Neuronal stem cell (in vitro differentiated cells): Measurements from ENCODE around the gene GNB3.
A peak's percentile ranks its signal among the peaks of the same experiment; 100 is the strongest.

Experiments used
- DNase-seq: peaks from one replicate; pipeline ENCODE4 v3.0.0-alpha.2; 2013; ENCODE audit warnings: low spot score
- H2AFZ ChIP-seq: one replicate; pipeline ENCODE4 v1.6.1; 2013; ENCODE audit warnings: mild to moderate bottlenecking, low read length, inconsistent platforms
- H2AK5ac ChIP-seq: 2 replicates; pipeline ENCODE4 v1.6.1; 2013; ENCODE audit warnings: low read depth, mild to moderate bottlenecking, inconsistent platforms, low read length, moderate library complexity, mixed read lengths
- H2BK120ac ChIP-seq: 2 replicates; pipeline ENCODE4 v1.6.1; 2013; ENCODE audit warnings: low read depth, mild to moderate bottlenecking, inconsistent platforms, low read length, moderate library complexity, mixed read lengths
- H2BK12ac ChIP-seq: one replicate; pipeline ENCODE4 v1.6.1; 2013; ENCODE audit warnings: low read length, inconsistent platforms
- H2BK15ac ChIP-seq: 2 replicates; pipeline ENCODE4 v1.6.1; 2013; ENCODE audit warnings: mild to moderate bottlenecking, low read length, inconsistent platforms, mixed read lengths
- H2BK5ac ChIP-seq: one replicate; pipeline ENCODE4 v1.6.1; 2013; ENCODE audit warnings: inconsistent platforms, mild to moderate bottlenecking, low read length, moderate library complexity
- H3K14ac ChIP-seq: one replicate; pipeline ENCODE4 v1.6.1; 2013; ENCODE audit warnings: low read length, inconsistent platforms
- H3K18ac ChIP-seq: 2 replicates; pipeline ENCODE4 v1.6.1; 2013; ENCODE audit warnings: low read length, inconsistent platforms
- H3K23ac ChIP-seq: 2 replicates; pipeline ENCODE4 v1.6.1; 2013; ENCODE audit warnings: low read depth, mild to moderate bottlenecking, mixed read lengths, low read length, inconsistent platforms; ENCODE audit not compliant: poor library complexity
- H3K27ac ChIP-seq: replicated peaks from 3 replicates; pipeline ENCODE4 v1.5.1; 2013; ENCODE audit warnings: low read length, inconsistent platforms
- H3K27me3 ChIP-seq, 3 experiments: 2 replicates each; pipeline ENCODE4 v1.6.1; 2013; ENCODE audit warnings: low read length in 3 of 3, mild to moderate bottlenecking in 2 of 3, inconsistent platforms in 1 of 3, low read depth in 1 of 3, mixed read lengths in 1 of 3, moderate library complexity in 1 of 3; ENCODE audit not compliant: control insufficient read depth in 3 of 3, insufficient read depth in 3 of 3
- H3K36me3 ChIP-seq, 2 donors: replicated peaks in 1 of 2; 2 replicates each; pipeline ENCODE4 v1.6.1; 2013; ENCODE audit warnings: low read length in 2 of 2; ENCODE audit not compliant: control insufficient read depth in 2 of 2, insufficient read depth in 2 of 2
- H3K4ac ChIP-seq: 2 replicates; pipeline ENCODE4 v1.6.1; 2013; ENCODE audit warnings: inconsistent platforms, mild to moderate bottlenecking, low read length, moderate library complexity
- H3K4me1 ChIP-seq, 2 donors: 1 replicate in 1 of 2; 2 replicates in 1 of 2; pipeline ENCODE4 v1.6.1; 2013; ENCODE audit warnings: low read length in 2 of 2, low read depth in 1 of 2; ENCODE audit not compliant: control insufficient read depth in 2 of 2, insufficient read depth in 1 of 2
- H3K4me2 ChIP-seq: one replicate; pipeline ENCODE4 v1.6.1; 2013; ENCODE audit warnings: mild to moderate bottlenecking, low read length, inconsistent platforms; ENCODE audit not compliant: insufficient read depth, poor library complexity, severe bottlenecking
- H3K4me3 ChIP-seq, 2 donors: 2 replicates each; pipeline ENCODE4 v1.5.1; 2013; ENCODE audit warnings: low read length in 2 of 2, mild to moderate bottlenecking in 2 of 2, inconsistent platforms in 1 of 2, moderate library complexity in 1 of 2
- H3K79me1 ChIP-seq: one replicate; pipeline ENCODE4 v1.6.1; 2013; ENCODE audit warnings: low read depth, mild to moderate bottlenecking, inconsistent platforms, low read length, moderate library complexity
- H3K9ac ChIP-seq: one replicate; pipeline ENCODE4 v1.6.1; 2013; ENCODE audit warnings: mild to moderate bottlenecking, low read depth, low read length, inconsistent platforms; ENCODE audit not compliant: poor library complexity
- H3K9me3 ChIP-seq, 2 donors: replicated peaks in 1 of 2; 2 replicates each; pipeline versions ENCODE3 to v1.6.1; 2013; ENCODE audit warnings: low read length in 2 of 2, mild to moderate bottlenecking in 2 of 2, inconsistent platforms in 1 of 2, low read depth in 1 of 2, mixed read lengths in 1 of 2, moderate library complexity in 1 of 2; ENCODE audit not compliant: control insufficient read depth in 2 of 2, insufficient read depth in 1 of 2
- H4K8ac ChIP-seq: one replicate; pipeline ENCODE4 v1.6.1; 2013; ENCODE audit warnings: low read depth, mild to moderate bottlenecking, inconsistent platforms, low read length, moderate library complexity
- H4K91ac ChIP-seq: one replicate; pipeline ENCODE4 v1.6.1; 2013; ENCODE audit warnings: low read length, low read depth, mild to moderate bottlenecking, inconsistent platforms; ENCODE audit not compliant: poor library complexity
- WGBS, 2 donors: extraction: QIAGEN DNeasy Blood & Tissue Kit; methylation state at CpG; one replicate each; pipeline ENCODE4 v1.1.7; 2013; ENCODE audit warnings: missing lambda C conversion rate in 2 of 2, mixed read lengths in 1 of 2; ENCODE audit not compliant: insufficient read length in 2 of 2, insufficient replicate concordance in 1 of 2; ENCODE audit errors: extremely low coverage in 2 of 2; 5-methylcytosine and 5-hydroxymethylcytosine counted together

The GNB3 gene

GRCh38 chr12:6827437-6827911 lies 13.3 kb upstream of the GNB3 start:
- peak overlapping the region; percentile 83 for H3K27ac ChIP-seq
- H3K23ac ChIP-seq, result no peak overlapping the region
- DNase-seq, result peak; percentile 83
- H2AFZ ChIP-seq, result peak overlapping the region; percentile 60
- H2AK5ac ChIP-seq, result peak overlapping the region; percentile 96
- H4K91ac ChIP-seq, result no peak overlapping the region
- H3K9me3 ChIP-seq, result peaks cover 0 to 3% of the 10 kb centered on the region in 2 donors
- H2BK120ac ChIP-seq, result no peak overlapping the region
- peak overlapping the region; percentile 82 for H2BK15ac ChIP-seq
- H3K14ac ChIP-seq, result no peak overlapping the region
- H3K18ac ChIP-seq, result peak overlapping the region; percentile 63
- peaks cover 29% of the 10 kb centered on the region in 2 donors for H3K36me3 ChIP-seq
- H3K27me3 ChIP-seq, result no peaks in the 10 kb centered on the region
- H3K4me1 ChIP-seq, result peaks cover 16 to 28% of the 10 kb centered on the region in 2 donors
- H2BK12ac ChIP-seq, result peak overlapping the region; percentile 75
- no CpG with 5 or more reads among the region's 8 CpGs for WGBS, 2 donors
- H3K4me3 ChIP-seq, result peak overlapping the region in 1 of 2 donors; percentile 25
- H3K79me1 ChIP-seq, result peaks cover 36% of the 10 kb centered on the region
- peak overlapping the region; percentile 38 for H3K4me2 ChIP-seq
- H2BK5ac ChIP-seq, result no peak overlapping the region
- no peak overlapping the region for H3K9ac ChIP-seq
- no peak overlapping the region for H4K8ac ChIP-seq
- H3K4ac ChIP-seq, result peak overlapping the region; percentile 71

GRCh38 chr12:6827982-6828780 lies 12.5 kb upstream of the GNB3 start, which contains the start of gene P3H3:
TSS of gene P3H3 (plus strand) at chr12:6828407. CDS start at chr12:6828441, 34 bp downstream.
- Histone ChIP-seq H3K27me3 (no peaks in the 10 kb centered on the region), H2AFZ (peak within 1 kb of the TSS; percentile 61), H3K9ac (peak within 1 kb of the TSS; percentile 98), H3K36me3 (peaks cover 29 to 31% of the 10 kb centered on the region in 2 donors), H3K4me1 (peaks cover 16 to 22% of the 10 kb centered on the region in 2 donors), H4K8ac (peak within 1 kb of the TSS; percentile 48), H2BK12ac (peak within 1 kb of the TSS; percentile 82), H3K23ac (peak within 1 kb of the TSS; percentile 98), H3K4ac (peak within 1 kb of the TSS; percentile 94), H3K4me3 (peak within 1 kb of the TSS; percentile 87 to 99), H3K4me2 (peak within 1 kb of the TSS; percentile 77), H4K91ac (peak within 1 kb of the TSS; percentile 89), H3K18ac (peak within 1 kb of the TSS; percentile 95), H3K79me1 (peaks cover 36% of the 10 kb centered on the region), H3K9me3 (peaks cover 0 to 3% of the 10 kb centered on the region in 2 donors), H2BK15ac (peak within 1 kb of the TSS; percentile 82), H2BK120ac (peak within 1 kb of the TSS; percentile 89), H3K14ac (peak within 1 kb of the TSS; percentile 99), H2BK5ac (peak within 1 kb of the TSS; percentile 83), H2AK5ac (peak within 1 kb of the TSS; percentile 99), H3K27ac (peak within 1 kb of the TSS; percentile 91)
- DNase-seq, result no peak
- WGBS, 2 donors, result no CpG with 5 or more reads among the region's 60 CpGs

GRCh38 chr12:6828781-6829535 lies 11.8 kb upstream of the GNB3 start:
- peak overlapping the region; percentile 94 for H3K4ac ChIP-seq
- peak overlapping the region; percentile 85 for H3K14ac ChIP-seq
- peak overlapping the region; percentile 82 for H2BK12ac ChIP-seq
- WGBS, 2 donors, result no CpG with 5 or more reads among the region's 71 CpGs
- peak overlapping the region; percentile 87 to 99 for H3K4me3 ChIP-seq
- H2AK5ac ChIP-seq, result peak overlapping the region; percentile 99
- H3K4me1 ChIP-seq, result peaks cover 16 to 17% of the 10 kb centered on the region in 2 donors
- no peaks in the 10 kb centered on the region for H3K27me3 ChIP-seq
- H2AFZ ChIP-seq, result peak overlapping the region; percentile 61
- H3K27ac ChIP-seq, result peak overlapping the region; percentile 66
- H3K4me2 ChIP-seq, result peak overlapping the region; percentile 77
- H3K9ac ChIP-seq, result peak overlapping the region; percentile 98
- peak overlapping the region; percentile 98 for H3K23ac ChIP-seq
- peak overlapping the region; percentile 48 for H4K8ac ChIP-seq
- H2BK5ac ChIP-seq, result peak overlapping the region; percentile 83
- peaks cover 35% of the 10 kb centered on the region for H3K79me1 ChIP-seq
- H3K36me3 ChIP-seq, result peaks cover 35 to 39% of the 10 kb centered on the region in 2 donors
- H2BK120ac ChIP-seq, result peak overlapping the region; percentile 89
- DNase-seq, result no peak
- H4K91ac ChIP-seq, result peak overlapping the region; percentile 89
- peak overlapping the region; percentile 45 for H2BK15ac ChIP-seq
- H3K18ac ChIP-seq, result peak overlapping the region; percentile 95
- peaks cover 0 to 1% of the 10 kb centered on the region in 2 donors for H3K9me3 ChIP-seq
